HepG2 (cell line): Measurements from ENCODE around the gene GSTP1. TPM values are rescaled to one million over a fixed set of nuclear protein-coding genes. Genes with fewer than 3 reads are reported as not detected.
A peak's percentile ranks its signal among the peaks of the same experiment; 100 is the strongest.

Experiments
- E2F2 ChIP-seq: sonication (generic); formaldehyde crosslinking; IDR thresholded peaks from 2 replicates; pipeline ENCODE4 v1.4.0; 2020; ENCODE audit warnings: missing genetic modification reagents, borderline replicate concordance
- FIP1L1 ChIP-seq: fragments of 200-400 bp; formaldehyde crosslinking; IDR thresholded peaks from 2 replicates; pipeline ENCODE4 v1.6.1; 2018; ENCODE audit warnings: low read depth, mild to moderate bottlenecking, low read length, moderate library complexity, borderline replicate concordance; ENCODE audit not compliant: insufficient read depth
- GLMP ChIP-seq: sonication (generic); formaldehyde crosslinking; IDR thresholded peaks from 2 replicates; pipeline ENCODE4 v1.9.0; 2021; ENCODE audit warnings: missing genetic modification reagents, mild to moderate bottlenecking, borderline replicate concordance
- ISX ChIP-seq: sonication (generic); formaldehyde crosslinking; conservative IDR thresholded peaks from 2 replicates; pipeline ENCODE4 v1.5.0; 2020; ENCODE audit warnings: missing genetic modification reagents
- LRRFIP1 ChIP-seq: sonication (generic); formaldehyde crosslinking; conservative IDR thresholded peaks from 2 replicates; pipeline ENCODE4 v1.4.0; 2020; ENCODE audit warnings: missing genetic modification reagents
- MYC ChIP-seq: sonication (generic); formaldehyde crosslinking; IDR thresholded peaks from 2 replicates; pipeline ENCODE4 v1.9.0; 2021; ENCODE audit warnings: missing genetic modification reagents, borderline replicate concordance
- NR2F6 ChIP-seq, 2 experiments: IDR thresholded peaks; 2 replicates each; pipeline ENCODE4 v1.6.1; 2016; ENCODE audit warnings: antibody characterized with exemption in 1 of 2, mild to moderate bottlenecking in 1 of 2
- PHF5A ChIP-seq: IDR thresholded peaks from one replicate; pipeline ENCODE4 v1.6.1; 2018; ENCODE audit warnings: low read depth, missing genetic modification reagents; ENCODE audit not compliant: unreplicated experiment
- SP4 ChIP-seq: sonication (generic); formaldehyde crosslinking; IDR thresholded peaks from 2 replicates; pipeline ENCODE4 v1.8.1; 2023; ENCODE audit warnings: mild to moderate bottlenecking, missing genetic modification reagents
- TFE3 ChIP-seq: IDR thresholded peaks from 2 replicates; pipeline ENCODE4 v1.6.1; 2016
- ZKSCAN1 ChIP-seq: fragments of 150-350 bp; IDR thresholded peaks from 2 replicates; pipeline ENCODE4 v1.6.1; 2014; ENCODE audit warnings: low read length
- ZKSCAN8 ChIP-seq: IDR thresholded peaks from 2 replicates; pipeline ENCODE4 v1.6.1; 2016; ENCODE audit warnings: borderline replicate concordance, missing genetic modification reagents, missing compliant biosample characterization
- ZNF143 ChIP-seq: sonication (generic); formaldehyde crosslinking; IDR thresholded peaks from 2 replicates; pipeline ENCODE4 v1.4.0; 2020; ENCODE audit warnings: missing genetic modification reagents
- ZNF354B ChIP-seq: sonication (generic); formaldehyde crosslinking; IDR thresholded peaks from 2 replicates; pipeline ENCODE4 v1.8.0; 2022; ENCODE audit warnings: mild to moderate bottlenecking, missing genetic modification reagents
- ZNF44 ChIP-seq: sonication (generic); formaldehyde crosslinking; IDR thresholded peaks from 2 replicates; pipeline ENCODE4 v1.5.1; 2020; ENCODE audit warnings: mild to moderate bottlenecking, missing genetic modification reagents
- ZNF607 ChIP-seq: sonication (generic); formaldehyde crosslinking; IDR thresholded peaks from 2 replicates; pipeline ENCODE4 v1.5.1; 2020; ENCODE audit warnings: missing genetic modification reagents, mild to moderate bottlenecking, borderline replicate concordance
- ZNF761 ChIP-seq: sonication (generic); formaldehyde crosslinking; conservative IDR thresholded peaks from 2 replicates; pipeline ENCODE4 v1.4.0; 2020; ENCODE audit warnings: mild to moderate bottlenecking, missing genetic modification reagents
- ZSCAN20 ChIP-seq: sonication (generic); formaldehyde crosslinking; IDR thresholded peaks from 2 replicates; pipeline ENCODE4 v1.4.0; 2020; ENCODE audit warnings: missing genetic modification reagents, mild to moderate bottlenecking, borderline replicate concordance
- ZSCAN9 ChIP-seq: IDR thresholded peaks from 2 replicates; pipeline ENCODE4 v1.6.1; 2016; ENCODE audit warnings: borderline replicate concordance
- ZZZ3 ChIP-seq: sonication (generic); formaldehyde crosslinking; IDR thresholded peaks from 2 replicates; pipeline ENCODE4 v1.4.0; 2020; ENCODE audit warnings: missing genetic modification reagents, mild to moderate bottlenecking, borderline replicate concordance
- polyA plus RNA-seq, 8 experiments: library from polyadenylated mRNA; depleted of rRNA in 3 of 8; stranded (reverse) in 7 of 8; unstranded in 1 of 8; fragments of >200 nt; fragmentation: Illumina TruSeq in 4 of 8; extraction: Trizol in 4 of 8; gene quantifications; 2 replicates each; pipeline versions ENCODE4 v1.2.1 to v1.2.3, GENCODE V29; 2011 to 2016; ENCODE audit warnings: low read depth in 4 of 8, missing spikeins in 1 of 8, mixed read lengths in 1 of 8; ENCODE audit not compliant: insufficient read depth in 1 of 8
- total RNA-seq, 5 experiments: library from RNA; depleted of rRNA; stranded (reverse); fragments of >200 nt; fragmentation: Illumina TruSeq; extraction: Trizol; gene quantifications; 2 replicates each; pipeline ENCODE4 v1.2.3, GENCODE V29; 2016; ENCODE audit warnings: low read depth in 1 of 5
- TF ChIP-seq, protein P1 (sequence below): sonication (generic); formaldehyde crosslinking; IDR thresholded peaks from 2 replicates; pipeline ENCODE4 v1.5.1; 2020; ENCODE audit warnings: mild to moderate bottlenecking, missing genetic modification reagents, borderline replicate concordance

Gene GSTP1
- total and polyA plus RNA-seq, 2 of the 13 experiments (the other 11 are each of a cell fraction or from before 2014, with no cell fraction given), result not detected

GRCh38 chr11:67630228-67630942 is 46.8 kb downstream of the GSTP1 start (continued):
- TF ChIP-seq E2F2 (CRISPR knock-in tag) (0 out of 2 replicates have a peak, but pooled peaks have one; percentile 46), ZZZ3 (no peak; the same call in 1 of the 2 replicates), ZSCAN9 (peak; percentile 22; the same call in 1 of the 2 replicates), ZNF143 (CRISPR knock-in tag) (peak; percentile 12; the same call in 1 of the 2 replicates), LRRFIP1 (CRISPR knock-in tag) (no peak), ZSCAN20 (CRISPR knock-in tag) (0 out of 2 replicates have a peak, but pooled peaks have one; percentile 70), ZNF761 (no peak), FIP1L1 (no peak), ZNF354B (CRISPR knock-in tag) (no peak), ZNF44 (CRISPR knock-in tag) (no peak), ZNF607 (CRISPR knock-in tag) (no peak; the same call in 1 of the 2 replicates), TFE3 (CRISPR knock-in tag) (no peak), ZKSCAN1 (no peak), NR2F6 (IDR thresholded peaks at IDR 0.05) (peak; percentile 78; the same call in 1 of the 2 replicates), NR2F6 (CRISPR knock-in tag; IDR thresholded peaks at IDR 0.05) (peak; percentile 83), ZKSCAN8 (CRISPR knock-in tag) (0 out of 2 replicates have a peak, but pooled peaks have one; percentile 22), GLMP (CRISPR knock-in tag) (no peak), MYC (CRISPR knock-in tag) (peak; percentile 58; the same call in 1 of the 2 replicates), SP4 (peak; percentile 82), PHF5A (peak; percentile 45), ISX (CRISPR knock-in tag) (no peak)
- TF ChIP-seq, protein P1, sequence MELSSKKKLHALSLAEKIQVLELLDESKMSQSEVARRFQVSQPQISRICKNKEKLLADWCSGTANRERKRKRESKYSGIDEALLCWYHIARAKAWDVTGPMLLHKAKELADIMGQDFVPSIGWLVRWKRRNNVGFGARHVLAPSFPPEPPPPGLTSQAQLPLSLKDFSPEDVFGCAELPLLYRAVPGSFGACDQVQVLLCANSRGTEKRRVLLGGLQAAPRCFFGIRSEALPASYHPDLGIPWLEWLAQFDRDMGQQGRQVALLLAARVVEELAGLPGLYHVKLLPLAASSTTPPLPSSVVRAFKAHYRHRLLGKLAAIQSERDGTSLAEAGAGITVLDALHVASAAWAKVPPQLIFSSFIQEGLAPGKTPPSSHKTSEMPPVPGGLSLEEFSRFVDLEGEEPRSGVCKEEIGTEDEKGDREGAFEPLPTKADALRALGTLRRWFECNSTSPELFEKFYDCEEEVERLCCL (CRISPR knock-in tag), result no peak
